GM18868 (cell line): ENCODE measurements around the gene NFIX.

Source experiments
- ATAC-seq: cut with Tn5 transposase; IDR thresholded peaks from one replicate; pipeline ENCODE4 v1.9.1; 2021; ENCODE audit warnings: mild to moderate bottlenecking, moderate library complexity; ENCODE audit not compliant: unreplicated experiment

The NFIX gene

DNA sequence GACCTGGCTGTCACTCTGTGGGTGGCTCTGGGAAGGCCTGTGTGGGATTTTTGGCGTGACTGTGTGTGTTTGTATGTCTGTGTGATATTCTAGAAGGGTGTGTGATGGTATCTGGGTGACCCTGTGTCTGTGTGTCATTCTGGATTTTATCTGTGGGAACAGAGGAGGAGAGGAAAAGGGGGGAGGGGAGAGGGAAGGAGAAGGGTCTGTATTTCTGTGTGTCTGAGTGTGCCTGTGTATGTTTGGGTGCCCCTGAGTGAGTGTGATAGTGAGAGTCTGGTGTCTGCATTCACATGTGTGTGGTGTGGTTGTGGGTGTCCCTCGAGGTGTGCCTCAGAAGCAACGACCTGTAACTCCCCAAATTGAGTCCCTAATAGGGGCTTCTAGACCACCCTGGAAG lies 8.1 kb upstream of the NFIX start:
- no peak for ATAC-seq

DNA sequence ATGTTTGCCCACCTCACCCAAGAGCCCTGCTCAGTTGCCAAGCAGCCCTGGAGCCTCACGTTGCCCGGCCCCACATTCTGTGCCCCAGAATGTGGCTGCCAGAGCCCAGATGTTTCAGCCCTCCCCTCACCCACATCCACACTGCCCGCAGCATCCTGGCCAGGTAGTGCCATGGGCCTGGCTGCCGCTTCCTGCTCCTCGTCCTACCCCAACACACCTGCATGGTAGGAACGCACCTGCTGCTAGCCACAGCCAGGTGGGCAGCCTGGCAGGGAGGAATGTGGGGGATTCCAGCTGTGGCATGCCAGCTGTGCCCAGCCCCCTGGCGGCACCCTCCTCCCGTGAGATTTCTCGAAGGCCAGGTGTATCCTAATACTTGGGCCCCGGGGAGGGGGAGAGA lies 7.5 kb upstream of the NFIX start:
- no peak for ATAC-seq

DNA sequence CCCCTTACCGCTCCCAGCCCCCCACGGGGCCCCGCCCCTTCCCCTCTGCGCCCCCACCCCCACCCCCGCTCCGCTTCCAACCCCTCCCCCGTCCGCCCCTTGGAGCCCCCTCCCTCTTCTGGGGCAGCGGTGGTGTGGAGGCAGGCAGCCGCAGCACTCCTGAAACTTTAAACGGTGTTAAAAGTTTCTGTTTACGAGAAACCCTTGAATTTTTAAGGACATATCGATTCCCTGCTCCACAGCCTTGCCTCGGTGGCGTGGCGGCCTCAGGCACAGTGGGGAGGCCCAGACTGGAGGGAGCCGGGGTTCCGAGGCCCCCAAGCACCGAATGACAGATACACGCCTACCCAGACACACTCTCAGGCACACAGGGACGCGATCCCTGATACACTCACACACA lies 4.8 kb upstream of the NFIX start:
- ATAC-seq = no peak

DNA sequence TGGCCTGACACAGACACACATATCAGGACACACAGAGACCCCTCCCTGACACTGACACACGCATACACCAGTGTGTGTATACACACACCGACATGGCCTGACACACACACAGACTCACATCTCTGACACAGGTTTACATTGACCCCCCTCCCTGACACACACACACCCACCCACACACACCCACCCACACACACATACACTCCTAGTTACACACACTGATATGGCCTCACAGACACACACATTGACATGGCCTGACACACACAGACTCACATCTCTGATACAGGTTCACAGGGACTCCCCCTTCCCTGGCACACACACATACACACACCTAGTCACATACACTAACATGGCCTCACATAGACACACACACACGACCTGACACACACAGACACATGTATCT lies 4.4 kb upstream of the NFIX start:
- ATAC-seq = no peak

DNA sequence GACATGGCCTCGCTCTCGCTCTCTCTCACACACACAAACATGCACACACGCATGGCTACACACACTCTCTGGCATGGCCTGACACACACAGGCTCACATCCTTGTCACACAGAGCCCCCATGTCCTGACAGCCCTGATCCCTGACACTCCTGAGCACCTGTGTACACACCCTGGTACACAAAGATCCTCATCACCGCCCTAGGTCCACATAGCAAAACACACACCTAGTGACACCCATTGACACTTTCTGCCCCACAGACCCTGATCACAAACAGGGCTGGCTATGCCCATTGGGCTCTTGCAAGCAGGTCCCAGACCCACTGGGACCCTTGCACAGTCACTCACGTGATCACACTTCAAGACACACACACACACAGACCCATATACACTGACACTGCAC lies 4.0 kb upstream of the NFIX start:
- no peak for ATAC-seq

DNA sequence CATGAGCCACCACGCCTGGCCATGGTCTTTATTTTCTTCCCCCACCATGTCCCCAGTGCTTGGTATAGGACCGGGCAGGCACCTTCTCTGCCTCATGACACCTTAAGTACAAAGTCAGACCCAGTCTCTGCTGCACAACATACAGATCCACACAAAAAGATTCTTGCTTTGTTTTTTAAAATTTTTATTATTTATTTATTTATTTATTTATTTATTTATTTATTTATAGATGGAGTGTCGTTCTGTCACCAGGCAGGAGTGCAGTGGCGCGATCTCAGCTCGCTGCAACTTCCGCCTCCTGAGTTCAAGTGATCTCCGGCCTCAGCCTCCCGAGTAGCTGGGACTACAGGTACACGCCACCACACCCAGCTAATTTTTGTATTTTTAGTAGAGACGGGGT lies 2.5 kb upstream of the NFIX start:
- ATAC-seq = no peak

DNA sequence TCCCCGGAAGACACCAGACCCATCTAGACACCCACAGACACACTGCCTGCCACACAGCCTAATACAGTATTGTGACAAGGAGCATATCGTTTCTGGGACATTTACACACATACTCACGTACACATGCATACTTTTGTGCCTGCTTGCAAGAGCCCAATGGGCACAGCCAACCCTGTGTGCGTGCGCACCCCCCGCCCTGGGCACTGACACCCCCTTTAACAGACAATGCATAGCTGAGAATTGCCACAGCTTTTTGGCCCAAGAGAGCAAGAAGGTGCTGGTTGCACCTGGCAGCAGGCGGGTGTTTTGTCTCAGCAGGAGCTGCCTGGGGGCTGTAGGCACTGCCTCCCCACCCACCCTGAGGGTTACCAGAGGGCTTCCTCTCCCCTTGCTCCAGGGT lies 1.7 kb upstream of the NFIX start:
- ATAC-seq = no peak

DNA sequence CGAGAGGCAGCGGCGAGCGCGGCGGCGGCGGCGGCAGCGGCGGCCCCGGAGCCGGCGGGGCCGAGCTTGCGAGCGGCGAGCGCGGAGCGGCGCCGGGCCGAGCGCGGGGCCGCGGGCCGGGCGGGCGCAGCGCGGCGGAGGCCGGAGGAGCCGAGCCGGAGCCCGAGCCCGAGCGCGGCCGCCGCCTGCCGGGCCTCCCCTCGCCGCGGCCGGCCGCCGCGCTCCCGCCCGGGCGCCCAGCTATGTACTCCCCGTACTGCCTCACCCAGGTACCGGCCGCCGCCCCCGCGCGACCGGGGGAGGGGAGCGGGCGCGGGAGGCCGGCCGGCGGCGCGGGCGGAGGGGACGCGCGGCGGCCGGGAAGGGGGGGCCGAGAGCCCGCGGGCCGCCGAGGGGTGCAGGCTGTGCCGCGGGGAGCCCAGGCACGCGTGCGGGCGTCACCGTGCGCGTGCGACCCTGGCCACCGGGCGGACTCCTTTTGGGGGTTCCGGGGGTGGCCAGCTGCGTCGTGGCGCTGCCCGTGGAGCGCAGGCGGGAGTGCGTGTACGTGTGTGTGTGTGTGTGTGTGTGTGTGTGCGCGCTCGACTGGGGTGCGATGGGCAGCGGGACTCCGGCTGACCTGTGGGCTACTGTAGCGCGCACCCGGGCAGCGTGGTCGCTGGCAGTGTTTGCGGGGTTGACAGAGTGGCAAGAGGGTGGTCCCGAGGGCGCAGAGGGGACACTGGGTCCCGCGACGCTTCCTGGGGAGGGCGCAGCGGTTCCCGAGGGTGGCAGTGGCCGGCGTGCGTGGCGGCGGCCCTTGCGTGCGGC lies 526 bp downstream of the NFIX start:
- ATAC-seq = no peak

DNA sequence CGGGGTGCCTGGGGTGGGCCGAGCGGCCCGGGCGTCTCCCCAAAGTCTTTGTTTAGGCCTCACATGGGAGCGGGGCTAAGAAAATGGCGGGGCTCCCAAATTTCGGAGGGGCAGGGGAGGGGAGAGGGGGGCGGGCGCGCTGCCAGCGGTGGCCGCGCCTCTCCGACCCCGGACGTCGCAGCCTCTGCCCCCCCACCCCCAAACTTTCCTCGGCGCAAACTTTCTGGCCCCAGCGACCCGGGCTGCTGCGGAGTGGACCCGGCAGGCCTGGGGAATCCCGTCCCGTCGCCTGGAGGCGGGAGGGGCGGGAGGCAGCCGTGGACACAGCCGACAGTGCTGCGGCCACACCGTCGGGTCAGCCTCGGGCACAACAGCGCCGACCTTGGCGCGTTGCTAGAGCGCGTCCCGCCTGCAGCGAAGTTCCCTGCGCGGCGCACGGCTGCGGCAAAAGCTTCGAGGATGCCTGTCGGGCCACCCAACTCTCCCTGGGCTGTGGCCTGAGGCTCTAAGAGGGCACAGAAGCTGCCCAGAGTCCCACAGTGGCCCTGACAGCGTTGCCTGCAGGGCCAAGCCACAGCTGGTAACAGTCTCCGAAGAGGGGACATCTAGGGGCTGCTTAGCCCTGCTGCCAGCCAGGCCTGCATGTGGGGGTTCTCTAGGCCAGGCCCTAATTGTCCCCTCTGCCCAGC lies 1.3 kb downstream of the NFIX start:
- ATAC-seq = no peak

DNA sequence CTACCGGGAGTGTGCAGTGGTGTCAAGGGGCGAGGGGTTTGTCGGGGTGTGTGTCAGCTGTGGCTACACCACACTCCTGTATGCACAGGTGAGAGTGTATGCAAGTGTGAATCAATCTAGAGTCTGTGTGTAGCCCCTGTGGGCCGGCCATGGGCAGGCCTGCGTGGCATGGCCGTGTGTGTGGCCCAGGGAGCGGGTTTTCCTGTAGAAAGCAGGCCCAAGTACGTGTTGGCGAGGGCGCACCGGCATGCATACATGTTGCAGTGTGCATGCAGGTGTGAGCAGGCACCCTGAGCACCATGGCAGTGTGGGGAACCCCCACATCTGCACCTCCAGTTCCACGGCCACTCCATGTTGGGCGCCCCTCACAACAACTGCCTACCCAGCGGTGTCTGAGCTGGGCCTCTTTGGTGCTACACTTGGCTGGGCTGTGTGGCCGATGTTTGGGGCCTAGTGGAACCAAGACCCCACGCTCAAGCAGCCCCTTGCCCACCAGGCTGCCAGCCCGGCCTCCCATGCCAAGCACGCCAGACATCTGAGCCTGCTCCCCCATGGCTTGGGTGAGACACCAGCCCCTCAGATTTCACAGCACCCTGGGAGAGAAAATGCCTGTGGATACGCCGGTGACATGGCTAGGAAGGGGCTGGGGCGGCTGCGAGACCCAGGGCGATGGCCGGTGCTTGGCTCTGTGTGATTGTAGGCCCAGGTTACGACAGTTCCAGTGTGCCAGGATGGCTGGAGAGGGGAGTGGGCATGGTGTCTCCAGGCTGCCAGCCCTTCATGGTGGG lies 2.1 kb downstream of the NFIX start:
- no peak for ATAC-seq

DNA sequence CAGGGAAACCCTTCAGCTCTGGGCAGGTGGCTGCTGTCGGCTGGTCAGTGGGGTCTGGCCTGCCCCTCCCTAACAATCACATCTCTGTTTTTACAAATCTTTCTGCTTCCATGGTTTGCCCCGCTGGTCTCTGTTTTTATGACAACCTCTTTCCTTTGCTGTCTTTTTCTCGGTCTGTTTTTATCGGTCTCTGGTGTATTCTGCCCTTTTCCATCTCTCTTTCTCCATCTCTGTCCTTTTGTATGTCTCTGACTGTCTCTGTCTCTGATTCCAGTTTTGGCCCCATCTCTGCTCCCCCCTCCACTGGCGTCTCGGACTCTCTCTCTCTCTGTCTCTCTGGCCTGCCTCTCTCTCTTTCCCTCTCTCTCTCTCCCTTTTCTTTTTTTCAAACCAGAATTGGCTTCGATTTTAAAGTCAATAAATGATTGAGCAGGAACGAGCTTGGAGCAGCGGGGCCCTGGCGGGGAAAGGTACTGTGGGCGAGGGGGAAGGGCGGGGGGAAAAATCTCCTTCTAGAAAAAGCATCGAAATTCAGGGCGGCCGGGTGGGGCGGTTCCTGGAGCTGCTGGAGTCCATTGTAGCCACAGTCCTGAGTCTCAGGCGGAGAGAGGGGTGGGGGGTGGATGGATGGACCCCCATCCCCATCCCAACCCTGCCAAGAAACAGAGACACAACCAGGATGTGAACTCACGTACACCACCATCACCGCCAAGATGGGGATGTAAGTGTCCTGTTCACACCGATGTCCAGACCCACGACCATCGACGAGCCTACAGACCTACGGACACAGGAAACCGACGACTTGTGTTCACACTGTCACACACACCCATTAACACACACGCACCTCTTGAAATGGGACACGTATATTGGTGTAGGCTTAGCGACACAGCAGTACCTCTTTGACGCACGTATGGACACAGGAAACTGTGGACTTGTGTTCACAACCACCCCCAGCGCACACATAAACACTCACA lies 3.0 kb downstream of the NFIX start:
- no peak for ATAC-seq

DNA sequence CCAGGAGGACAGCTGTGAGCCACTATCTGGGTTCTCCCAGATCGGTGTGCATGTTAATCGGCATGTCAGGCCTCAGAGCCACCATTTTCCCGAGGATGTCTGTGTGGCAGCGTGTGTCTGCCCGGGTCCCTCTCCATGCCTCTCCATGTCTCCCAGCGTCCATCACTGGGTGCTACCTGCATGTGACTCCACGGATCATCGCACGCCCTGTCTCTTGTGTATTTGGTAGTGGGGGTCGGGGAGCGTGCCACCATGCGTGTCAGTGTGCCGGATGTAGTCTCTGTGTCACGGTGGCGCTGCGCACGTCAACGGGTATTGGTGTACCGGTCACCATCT lies 5.9 kb downstream of the NFIX start:
- ATAC-seq = no peak

DNA sequence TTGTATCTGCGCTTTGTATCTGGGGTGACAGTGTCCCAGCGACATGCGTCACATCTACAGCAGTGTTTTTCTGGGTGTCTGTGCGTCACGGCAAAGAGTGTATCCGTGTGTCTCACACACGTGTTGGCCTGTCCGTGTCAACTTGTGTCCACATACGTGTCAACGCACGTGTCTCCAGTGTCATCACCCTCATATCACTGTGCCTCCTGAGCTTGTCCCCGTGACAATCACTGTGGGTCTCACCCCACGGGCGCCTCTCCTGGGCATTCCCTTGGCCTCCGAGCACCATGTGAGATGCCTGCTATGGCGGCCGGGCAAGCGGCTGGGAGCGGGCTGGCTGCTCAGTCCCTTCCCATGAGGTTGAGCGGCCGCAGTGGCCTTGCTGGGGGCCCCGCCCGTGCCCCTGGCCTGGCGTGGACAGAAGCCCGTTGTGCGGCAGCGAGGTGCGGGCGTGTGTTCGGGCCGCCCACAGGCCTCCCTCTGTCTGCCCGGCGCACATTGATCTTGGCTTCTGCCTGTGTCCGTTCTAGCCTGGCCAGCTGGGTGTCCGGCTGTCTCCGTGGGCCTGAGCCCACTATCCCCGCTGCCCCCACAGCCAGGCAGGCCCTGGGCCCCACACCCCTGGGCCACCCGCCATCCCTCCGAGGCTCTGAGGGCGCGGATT lies 6.4 kb downstream of the NFIX start:
- no peak for ATAC-seq

DNA sequence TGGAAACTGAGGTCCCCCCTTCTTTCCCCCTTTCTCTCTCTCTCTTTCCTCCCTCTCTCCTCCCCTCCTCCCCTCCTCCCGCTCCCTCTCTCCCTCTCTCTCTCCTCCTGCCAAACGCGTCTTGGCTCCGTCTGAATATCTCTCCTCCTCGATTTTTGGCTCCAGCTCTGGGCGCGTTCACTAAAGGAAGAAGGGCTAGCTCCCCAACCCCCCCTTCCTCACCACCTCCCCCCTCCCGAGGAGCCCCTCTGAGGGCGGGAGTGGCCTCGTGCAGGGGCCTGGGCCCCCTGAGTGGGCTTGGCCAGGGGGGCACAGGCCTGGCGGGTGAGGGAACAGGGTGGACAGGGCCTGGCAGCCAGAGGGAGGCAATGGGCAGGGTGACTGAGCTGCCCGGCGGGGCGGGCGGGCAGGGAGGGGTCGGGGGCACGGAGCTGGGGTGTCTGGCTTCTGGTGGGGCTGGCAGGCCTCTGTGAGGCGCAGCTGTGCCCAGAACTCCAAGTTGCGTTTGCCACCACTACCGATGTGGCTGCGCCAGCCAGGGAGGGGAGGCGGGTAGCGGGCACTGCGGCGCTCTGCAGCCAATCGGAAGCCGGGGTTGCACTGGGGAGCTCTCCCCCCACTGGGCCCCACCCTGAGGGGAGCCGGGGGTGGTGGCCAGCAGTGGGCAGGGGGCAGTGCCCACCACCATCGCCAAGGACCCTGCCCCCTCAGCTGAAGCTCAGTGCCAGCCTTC lies 7.1 kb downstream of the NFIX start:
- ATAC-seq = no peak

DNA sequence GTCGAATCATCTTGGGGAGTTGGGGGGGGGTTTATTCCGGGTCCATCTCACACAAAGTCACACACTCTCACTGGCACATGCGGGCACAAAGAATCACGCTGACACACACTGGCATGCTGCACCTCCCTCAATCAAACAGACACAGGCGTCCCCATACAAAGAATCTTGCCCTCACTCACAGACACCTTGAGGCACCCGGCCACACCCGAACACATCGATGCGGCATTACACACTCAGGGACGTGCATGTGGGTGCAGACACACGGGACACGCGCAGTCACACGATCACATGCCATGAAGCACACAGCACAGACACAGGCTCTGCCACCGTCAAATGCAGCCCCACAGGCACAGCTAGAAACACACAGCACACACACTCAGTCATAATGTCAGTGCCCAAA lies 7.8 kb downstream of the NFIX start:
- no peak for ATAC-seq

DNA sequence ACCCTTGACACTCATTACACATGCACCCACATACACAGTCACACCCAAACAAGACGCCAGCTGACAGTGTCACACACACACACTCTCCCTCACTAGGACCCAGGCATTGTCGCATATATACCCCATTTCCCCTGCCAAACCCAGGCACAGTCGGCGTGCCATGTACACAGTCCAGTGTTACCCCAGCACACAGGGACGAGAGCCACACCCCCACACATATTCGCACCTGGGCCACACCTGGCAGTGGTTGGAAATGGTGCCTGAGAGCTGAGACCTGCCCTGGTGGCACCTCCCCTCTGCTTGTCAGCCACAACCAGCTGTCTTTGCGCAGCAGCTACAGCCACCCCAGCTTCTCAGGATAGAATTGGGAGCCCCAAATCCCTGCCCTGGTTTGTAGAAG lies 9.0 kb downstream of the NFIX start:
- no peak for ATAC-seq

DNA sequence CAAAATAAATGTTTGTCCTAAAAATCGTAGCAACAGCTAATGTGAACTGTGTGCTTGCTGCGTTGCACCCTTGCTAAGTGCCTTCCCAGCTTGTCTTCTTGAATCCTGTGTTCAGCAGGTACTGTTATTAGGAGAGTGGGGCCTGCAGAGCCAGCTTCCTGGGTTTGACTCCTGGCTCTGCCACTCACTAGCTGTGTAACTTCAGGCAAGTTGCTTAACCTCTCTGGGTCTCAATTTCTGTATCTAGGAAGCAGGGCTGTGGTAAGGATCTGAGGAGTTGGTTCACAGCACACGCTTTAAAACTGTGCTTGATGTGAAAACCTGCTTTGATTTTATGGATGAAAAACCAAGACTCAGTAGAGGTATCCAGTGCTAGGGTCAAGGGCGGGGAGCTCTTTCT lies 10.0 kb downstream of the NFIX start:
- no peak for ATAC-seq

DNA sequence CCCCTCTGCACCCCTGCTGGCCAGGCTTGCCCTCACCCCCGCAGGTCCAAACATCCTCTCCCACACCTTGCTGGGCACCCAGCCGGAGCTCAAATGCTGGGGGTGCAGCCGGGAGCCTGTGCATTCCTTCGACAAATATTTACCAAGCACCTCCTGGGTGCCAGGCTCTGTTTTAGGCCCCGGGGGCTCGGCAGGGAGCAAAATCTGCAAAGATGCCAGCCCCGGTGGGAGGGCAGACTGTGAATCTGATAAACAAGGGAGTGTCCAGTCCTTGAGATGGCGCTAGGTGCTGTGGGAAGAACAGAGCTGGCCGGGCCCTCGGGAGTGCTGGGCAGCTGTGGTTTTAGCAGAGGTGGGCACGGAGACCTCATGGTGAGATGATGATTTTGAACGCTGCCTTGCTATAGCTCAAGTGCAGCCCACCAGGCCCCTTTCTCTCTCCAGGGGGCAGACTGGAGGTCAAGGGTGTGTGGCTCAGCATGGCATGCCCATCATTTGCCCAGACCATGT lies 10.6 kb downstream of the NFIX start:
- no peak for ATAC-seq
